Retina (tissue), 1 donor: ENCODE data around the gene ZMYM2.

Source experiments
- DNase-seq: peaks from one replicate; pipeline ENCODE4 v3.0.0-alpha.2; 2016

ZMYM2 gene

DNA sequence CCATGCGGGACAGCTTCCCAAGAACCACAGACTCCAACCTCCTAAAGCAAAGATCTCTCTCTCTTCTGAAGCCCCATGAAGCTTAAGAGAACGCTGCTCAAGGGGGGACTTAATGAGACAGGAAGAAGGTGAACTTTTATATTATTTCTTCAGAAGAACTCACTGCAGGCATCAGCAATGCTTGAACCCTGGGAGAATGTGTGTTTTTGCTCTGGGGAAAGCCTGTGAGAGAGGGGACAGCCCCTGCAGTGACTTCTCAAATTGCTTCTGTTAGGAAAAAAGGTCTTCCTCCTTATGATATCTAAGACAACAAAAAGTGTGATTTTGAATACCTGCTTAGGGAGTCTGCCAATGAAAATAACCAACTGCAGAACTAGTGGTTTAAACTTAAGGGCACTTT lies 179.3 kb downstream of the ZMYM2 start:
- no peak for DNase-seq

GRCh38 chr13:20140487-20140886 lies 182.0 kb downstream of the ZMYM2 start:
- no peak for DNase-seq
